Esophagus squamous epithelium (tissue), 5 donors: ENCODE measurements around the gene GAK. TPM values are rescaled to one million over a fixed set of nuclear protein-coding genes. Genes with fewer than 3 reads are reported as not detected.

ENCODE experiments used
- DNase-seq: peaks from one replicate; lab custom pipeline; 2025; lab: John Stamatoyannopoulos, UW
- H3K27ac ChIP-seq, 4 donors: fragments of 200-600 bp; sonication (generic); one replicate each; pipeline ENCODE4 v1.5.1; 2016 to 2019; ENCODE audit warnings: mild to moderate bottlenecking in 1 of 4
- H3K27me3 ChIP-seq, 4 donors: fragments of 200-600 bp; sonication (generic); 1 replicate in 3 of 4; 2 replicates in 1 of 4; pipeline versions ENCODE4 v1.5.1 to v1.6.0; 2017 to 2021; ENCODE audit warnings: antibody characterized with exemption in 1 of 4
- H3K36me3 ChIP-seq, 3 donors: fragments of 200-600 bp; sonication (generic); one replicate each; pipeline ENCODE4 v1.5.1; 2016 to 2019
- H3K4me1 ChIP-seq, 3 donors: fragments of 200-600 bp; sonication (generic); one replicate each; pipeline ENCODE4 v1.5.1; 2017 to 2019
- H3K4me3 ChIP-seq, 4 donors: fragments of 200-600 bp; sonication (generic); 1 replicate in 3 of 4; 2 replicates in 1 of 4; pipeline ENCODE4 v1.5.1; 2016 to 2019; ENCODE audit warnings: mild to moderate bottlenecking in 2 of 4, moderate library complexity in 1 of 4
- H3K9me3 ChIP-seq, 3 donors: fragments of 200-600 bp; sonication (generic); one replicate each; pipeline ENCODE4 v1.5.1; 2016 to 2019
- POLR2A ChIP-seq, 4 donors: fragments of 450-650 bp; IDR thresholded peaks; one replicate each; pipeline ENCODE4 v1.6.1; 2017; ENCODE audit warnings: antibody characterized with exemption in 4 of 4, mild to moderate bottlenecking in 4 of 4, moderate library complexity in 3 of 4
- WGBS, 2 donors: methylation state at CpG; one replicate each; pipeline ENCODE4 v1.1.5; 2018; 5-methylcytosine and 5-hydroxymethylcytosine counted together
- intact Hi-C: fragments of 100-400 bp; cut with DNase I; formaldehyde crosslinking; loops from one replicate; pipeline ENCODE4 v1.15.0; 2022
- total RNA-seq, 4 donors: library from RNA; depleted of rRNA; stranded (reverse); fragments of >200 nt; gene quantifications; one replicate each; pipeline ENCODE4 v1.1.0, GENCODE V29; 2016
- TF ChIP-seq, protein P1 (sequence below), 6 experiments: fragments of 450-650 bp in 4 of 6; fragments of 200-600 bp in 2 of 6; sonication (generic) in 2 of 6; IDR thresholded peaks; one replicate each; pipeline ENCODE4 v1.5.1; 2016 to 2019; ENCODE audit warnings: antibody characterized with exemption in 6 of 6, mild to moderate bottlenecking in 4 of 6, moderate library complexity in 4 of 6
- donor health status: DM: yes; HTN: yes; CAD: no.

Gene GAK
- total RNA-seq, 4 donors from 2014 or later, result 70.6 to 97.8 (median 80.7) TPM

DNA sequence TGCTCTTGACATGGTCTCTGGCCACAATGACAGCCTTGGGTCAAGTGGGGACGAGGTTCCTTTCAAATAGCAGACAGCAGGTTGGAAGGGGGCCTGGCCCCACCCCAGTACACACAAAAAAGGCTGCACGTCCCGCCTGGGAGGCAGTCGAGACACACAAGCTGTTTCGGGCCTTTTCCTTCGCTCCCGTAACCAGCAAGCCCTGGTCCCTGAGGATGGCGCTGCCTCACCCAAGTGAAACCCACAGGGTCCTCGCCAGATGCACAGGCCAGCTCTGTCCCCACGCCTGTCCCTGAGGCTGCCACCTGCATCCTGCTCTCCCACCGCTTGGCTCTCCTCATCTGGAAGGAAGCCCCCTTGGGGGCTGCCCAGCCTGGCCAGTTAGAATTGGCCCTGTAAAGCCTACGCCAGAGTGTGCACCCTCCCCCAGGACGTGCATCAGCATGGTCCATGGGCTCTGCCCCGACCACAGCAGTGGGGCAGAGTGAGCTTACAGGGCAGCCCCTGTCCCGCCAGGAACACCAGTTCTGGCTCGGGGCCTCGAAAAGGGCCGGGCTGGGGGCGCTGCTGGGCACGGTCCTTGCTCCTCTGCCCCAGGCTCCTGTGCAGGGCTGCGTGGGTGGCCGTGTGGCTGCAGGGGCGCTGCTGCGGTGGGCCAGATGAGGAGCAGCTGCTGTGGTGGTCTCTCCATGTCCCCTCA is 108.2 kb downstream of the GAK start:
- H3K4me1 ChIP-seq, result peaks cover 4 to 25% (median 19%) of the 10 kb centered on the region in 3 donors
- no peak overlapping the region for H3K27ac ChIP-seq
- H3K27me3 ChIP-seq, result peaks cover 17 to 98% (median 29%) of the 10 kb centered on the region in 4 donors
- H3K9me3 ChIP-seq, result peaks cover 0 to 4% (median 0%) of the 10 kb centered on the region in 3 donors
- intact Hi-C loops, result no loop called here
- H3K36me3 ChIP-seq, result no peaks in the 10 kb centered on the region
- no peak for DNase-seq
- 48 to 50% methylated on average over 4 to 10 of the region's 24 CpGs for whole genome bisulfite sequencing, 2 donors
- H3K4me3 ChIP-seq, result no peak overlapping the region
- TF ChIP-seq, protein P1, sequence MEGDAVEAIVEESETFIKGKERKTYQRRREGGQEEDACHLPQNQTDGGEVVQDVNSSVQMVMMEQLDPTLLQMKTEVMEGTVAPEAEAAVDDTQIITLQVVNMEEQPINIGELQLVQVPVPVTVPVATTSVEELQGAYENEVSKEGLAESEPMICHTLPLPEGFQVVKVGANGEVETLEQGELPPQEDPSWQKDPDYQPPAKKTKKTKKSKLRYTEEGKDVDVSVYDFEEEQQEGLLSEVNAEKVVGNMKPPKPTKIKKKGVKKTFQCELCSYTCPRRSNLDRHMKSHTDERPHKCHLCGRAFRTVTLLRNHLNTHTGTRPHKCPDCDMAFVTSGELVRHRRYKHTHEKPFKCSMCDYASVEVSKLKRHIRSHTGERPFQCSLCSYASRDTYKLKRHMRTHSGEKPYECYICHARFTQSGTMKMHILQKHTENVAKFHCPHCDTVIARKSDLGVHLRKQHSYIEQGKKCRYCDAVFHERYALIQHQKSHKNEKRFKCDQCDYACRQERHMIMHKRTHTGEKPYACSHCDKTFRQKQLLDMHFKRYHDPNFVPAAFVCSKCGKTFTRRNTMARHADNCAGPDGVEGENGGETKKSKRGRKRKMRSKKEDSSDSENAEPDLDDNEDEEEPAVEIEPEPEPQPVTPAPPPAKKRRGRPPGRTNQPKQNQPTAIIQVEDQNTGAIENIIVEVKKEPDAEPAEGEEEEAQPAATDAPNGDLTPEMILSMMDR (IDR thresholded peaks at IDR 0.05), result no peak
- no peak for TF ChIP-seq POLR2A (IDR thresholded peaks at IDR 0.05)

DNA sequence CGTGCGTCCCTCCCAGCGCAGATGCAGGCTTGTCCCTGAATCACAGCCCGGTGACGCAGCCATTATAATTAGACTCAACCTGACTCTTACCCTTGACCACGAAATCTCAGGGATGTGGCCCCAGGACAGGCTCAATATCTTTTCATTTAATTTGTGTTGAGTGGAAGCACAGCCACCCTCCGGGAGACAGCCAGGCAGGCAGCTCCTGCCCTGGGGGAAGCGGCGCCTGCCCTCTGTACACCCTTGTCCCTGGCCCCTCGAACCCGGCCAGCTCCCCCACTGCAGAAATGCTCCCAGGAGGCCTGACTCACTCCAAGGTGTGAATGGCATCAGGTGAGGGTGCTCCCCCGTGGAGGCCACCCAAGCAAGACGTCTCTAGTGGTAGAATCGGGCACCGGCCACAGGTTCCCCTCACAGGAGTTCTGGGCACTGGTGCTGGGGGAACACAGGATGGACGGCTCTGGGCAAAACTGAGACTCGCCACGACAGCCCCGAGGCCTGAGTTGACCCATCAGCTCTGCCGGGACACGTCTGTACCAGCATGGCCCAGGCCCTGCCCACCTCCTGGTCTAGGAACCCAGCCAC is 108.8 kb downstream of the GAK start:
- no peak overlapping the region for H3K4me3 ChIP-seq
- H3K4me1 ChIP-seq, result peaks cover 4 to 25% (median 19%) of the 10 kb centered on the region in 3 donors
- no peaks in the 10 kb centered on the region for H3K36me3 ChIP-seq
- peaks cover 0 to 4% (median 0%) of the 10 kb centered on the region in 3 donors for H3K9me3 ChIP-seq
- 58 to 70% methylated on average over 6 to 9 of the region's 21 CpGs for WGBS, 2 donors
- intact Hi-C loops, result no loop called here
- peaks cover 17 to 98% (median 29%) of the 10 kb centered on the region in 4 donors for H3K27me3 ChIP-seq
- no peak for TF ChIP-seq POLR2A (IDR thresholded peaks at IDR 0.05)
- TF ChIP-seq, protein P1 (IDR thresholded peaks at IDR 0.05), result no peak
- H3K27ac ChIP-seq, result no peak overlapping the region
- DNase-seq, result no peak

DNA sequence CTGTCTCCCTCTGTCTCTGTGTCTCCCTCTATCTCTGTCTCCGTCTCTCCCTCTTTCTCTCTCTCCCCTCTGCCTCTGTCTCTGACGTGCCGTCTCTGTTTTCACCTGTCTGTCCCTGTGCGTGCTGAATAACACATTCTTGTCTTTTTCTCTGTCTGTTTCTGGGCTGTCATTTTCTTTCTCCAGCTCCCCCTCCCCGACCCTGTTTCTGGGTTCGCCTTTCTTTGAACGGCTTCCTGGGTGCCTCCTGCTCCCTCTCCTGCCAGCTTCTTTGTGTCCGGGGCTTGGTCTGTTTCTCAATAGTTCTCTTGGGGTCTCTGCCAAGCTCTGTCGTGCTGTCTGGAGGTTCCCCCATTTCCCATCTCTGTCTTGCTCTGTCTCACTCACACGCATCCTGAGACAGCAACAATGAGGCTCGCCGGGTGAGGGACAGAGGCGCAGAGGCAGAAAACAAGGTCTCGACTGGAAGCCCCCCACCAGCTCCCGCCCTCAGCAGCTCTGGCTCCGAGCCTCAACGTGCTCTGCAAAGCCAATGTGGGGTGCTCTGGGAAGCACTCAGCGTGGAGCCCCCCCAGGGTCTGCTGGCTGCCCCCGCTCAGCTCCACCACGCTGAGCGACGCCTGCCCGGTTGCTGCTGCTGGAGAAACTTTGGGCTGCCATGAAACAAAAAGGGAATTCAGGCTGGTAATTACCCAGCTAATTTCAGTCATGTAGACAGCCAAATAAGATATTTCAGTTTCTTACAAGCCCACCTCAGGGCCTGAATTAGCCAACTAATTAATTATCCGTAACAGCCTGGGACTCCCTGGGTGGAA is 109.5 kb downstream of the GAK start:
- H3K27me3 ChIP-seq, result peaks cover 17 to 98% (median 28%) of the 10 kb centered on the region in 4 donors
- no peaks in the 10 kb centered on the region for H3K36me3 ChIP-seq
- intact Hi-C loops, result no loop called here
- H3K4me1 ChIP-seq, result peaks cover 4 to 25% (median 19%) of the 10 kb centered on the region in 3 donors
- TF ChIP-seq POLR2A (IDR thresholded peaks at IDR 0.05), result no peak
- TF ChIP-seq, protein P1 (IDR thresholded peaks at IDR 0.05), result no peak
- H3K9me3 ChIP-seq, result peaks cover 0 to 4% (median 0%) of the 10 kb centered on the region in 3 donors
- H3K4me3 ChIP-seq, result no peak overlapping the region
- 41 to 45% methylated on average over 12 to 17 of the region's 24 CpGs for WGBS, 2 donors
- no peak for DNase-seq
- H3K27ac ChIP-seq, result no peak overlapping the region

DNA sequence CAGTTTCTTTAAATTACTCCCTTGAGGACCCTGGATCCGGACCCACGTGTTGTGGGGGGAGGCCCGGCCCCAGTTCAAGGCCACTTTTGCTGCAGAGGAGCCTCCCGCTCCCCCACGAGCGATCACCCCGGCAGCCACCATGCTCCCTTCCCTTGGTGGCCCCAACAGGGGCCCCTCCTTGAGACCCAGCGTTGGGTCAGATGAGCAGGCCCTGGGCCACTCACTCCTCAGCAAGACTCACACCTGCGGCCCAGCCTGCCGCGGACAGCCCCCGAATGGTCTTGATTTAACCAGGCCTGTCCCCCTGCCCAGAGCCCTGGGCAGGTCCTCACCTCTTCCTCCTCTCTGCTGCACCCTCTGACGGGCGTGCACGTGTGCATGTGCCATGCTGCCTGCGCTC is 110.5 kb downstream of the GAK start:
- Histone ChIP-seq H3K4me3 (no peak overlapping the region), H3K36me3 (no peaks in the 10 kb centered on the region), H3K27ac (no peak overlapping the region), H3K9me3 (peaks cover 0 to 4% (median 0%) of the 10 kb centered on the region in 3 donors), H3K27me3 (peaks cover 11 to 98% (median 20%) of the 10 kb centered on the region in 4 donors), H3K4me1 (peaks cover 2 to 19% (median 12%) of the 10 kb centered on the region in 3 donors)
- intact Hi-C loops, result no loop called here
- no peak for DNase-seq
- TF ChIP-seq, protein P1 (IDR thresholded peaks at IDR 0.05), result no peak
- TF ChIP-seq POLR2A (IDR thresholded peaks at IDR 0.05), result no peak
- 68 to 73% methylated on average over 8 to 13 of the region's 16 CpGs for WGBS, 2 donors
